Measurements from ENCODE around the gene CDK4.
A peak's percentile ranks its signal among the peaks of the same experiment; 100 is the strongest.
"Not testable (repeated sequence)": the region's sequence is repeated elsewhere in the genome, so short reads cannot be mapped to it uniquely, and the experiment has no call there.

The CDK4 gene

DNA sequence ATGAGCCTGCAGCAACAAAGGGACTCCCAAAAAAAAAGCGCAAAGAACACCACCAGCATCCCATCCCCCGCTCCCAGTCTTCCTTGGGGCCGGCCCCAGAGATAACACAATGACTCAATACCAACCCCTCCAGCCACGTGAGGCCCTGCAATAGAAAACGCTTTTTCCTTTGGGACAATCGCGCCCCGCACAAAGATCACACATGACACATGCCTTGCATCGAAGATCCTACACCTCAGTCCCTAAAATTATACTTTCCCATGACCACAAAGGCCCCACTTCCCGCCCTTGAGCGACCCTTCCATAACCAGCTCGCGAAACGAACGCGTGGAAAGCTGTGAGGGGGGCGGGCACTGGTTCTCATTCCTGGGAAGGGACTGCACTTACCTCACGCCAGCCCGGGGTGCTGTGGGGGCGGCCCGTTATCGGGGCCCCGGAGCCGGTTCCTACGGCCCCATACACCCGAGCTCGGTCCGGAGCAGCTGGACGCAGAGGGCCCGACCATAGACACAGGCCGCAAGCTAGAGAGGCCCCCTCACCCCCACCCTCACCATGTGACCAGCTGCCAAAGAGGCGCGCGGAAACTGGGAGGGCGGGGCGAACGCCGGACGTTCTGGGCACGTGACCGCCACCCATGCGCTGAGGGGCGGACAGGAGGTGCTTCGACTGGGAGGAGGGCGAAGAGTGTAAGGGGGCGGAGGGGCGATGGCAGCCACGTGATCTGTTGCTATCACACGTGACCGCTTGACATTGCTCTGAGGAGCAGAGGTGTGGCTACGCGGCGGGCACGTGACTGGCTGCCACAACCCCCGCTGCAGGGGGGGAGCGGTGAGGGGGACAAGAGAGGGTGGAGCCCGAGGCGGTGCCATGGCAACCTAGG is at the start of gene CDK4:
TSS of gene CDK4 (minus strand) at position 523 of the 880 bp plus-strand sequence. CDS start 593 bp downstream, outside the sequence.
- peak; percentile 97 for DNase-seq (ENCODE audit: low read depth in 2 of 2)

DNA sequence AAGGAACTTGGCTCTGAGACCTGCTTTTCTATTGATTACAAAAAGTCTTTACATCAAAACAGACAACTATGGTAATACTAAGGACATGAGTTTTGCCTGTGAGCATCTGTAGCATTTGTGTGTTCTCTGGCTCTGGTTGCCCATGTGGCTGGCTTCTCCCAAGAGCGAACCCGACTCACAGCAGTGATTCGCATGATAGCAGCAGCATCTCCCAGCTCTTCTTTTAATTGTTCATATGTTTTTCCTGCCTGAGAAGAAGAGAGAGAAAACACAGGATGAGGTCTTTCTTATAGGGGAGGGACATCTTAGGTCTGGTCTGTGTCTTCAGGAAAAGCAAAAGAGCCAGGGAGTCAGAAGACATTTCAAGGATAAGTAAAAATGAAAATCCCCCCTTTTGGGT is 48.9 kb upstream of the CDK4 start:
- DNase-seq (ENCODE audit: low read depth in 2 of 2), result no peak

DNA sequence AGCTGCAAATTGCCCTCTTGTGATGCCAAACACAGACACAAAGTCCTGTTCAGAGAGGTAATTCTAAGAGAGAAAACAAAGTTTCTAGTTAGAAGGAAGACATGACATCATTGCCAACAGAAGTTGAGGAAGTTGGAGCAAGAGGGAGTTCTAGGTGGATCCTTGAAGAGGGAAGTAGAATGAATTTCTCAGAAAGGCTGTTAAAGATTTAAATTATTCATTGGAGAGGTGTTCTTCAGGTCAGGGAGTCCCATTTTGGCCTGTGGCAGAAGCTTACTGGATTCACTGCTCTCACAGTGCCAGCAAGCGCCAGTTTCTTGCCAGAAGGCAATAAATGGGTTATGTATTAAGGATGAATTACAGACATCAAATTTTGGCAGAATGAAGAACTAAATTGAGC is 45.8 kb upstream of the CDK4 start:
- no peak for DNase-seq (ENCODE audit: low read depth in 2 of 2)

DNA sequence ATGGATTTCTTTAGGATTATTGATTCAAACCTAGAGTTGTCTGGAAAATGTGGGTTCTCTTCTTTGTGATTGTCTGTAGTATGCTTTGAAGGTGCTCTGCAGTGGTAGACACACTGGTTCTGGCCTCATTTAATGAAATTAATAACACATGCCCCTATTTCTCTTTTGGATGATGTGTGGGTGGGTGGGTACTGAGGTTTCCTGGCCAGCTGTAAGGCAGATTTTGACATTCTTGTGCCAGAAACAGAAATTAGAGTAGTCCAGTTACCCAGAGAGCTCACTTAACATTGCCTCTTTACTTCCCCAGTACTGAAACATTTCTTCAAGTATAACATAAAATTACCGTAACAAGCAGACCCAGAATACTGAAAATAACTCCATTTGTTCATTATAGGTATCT is 44.9 kb upstream of the CDK4 start:
- DNase-seq (ENCODE audit: low read depth in 2 of 2), result no peak

DNA sequence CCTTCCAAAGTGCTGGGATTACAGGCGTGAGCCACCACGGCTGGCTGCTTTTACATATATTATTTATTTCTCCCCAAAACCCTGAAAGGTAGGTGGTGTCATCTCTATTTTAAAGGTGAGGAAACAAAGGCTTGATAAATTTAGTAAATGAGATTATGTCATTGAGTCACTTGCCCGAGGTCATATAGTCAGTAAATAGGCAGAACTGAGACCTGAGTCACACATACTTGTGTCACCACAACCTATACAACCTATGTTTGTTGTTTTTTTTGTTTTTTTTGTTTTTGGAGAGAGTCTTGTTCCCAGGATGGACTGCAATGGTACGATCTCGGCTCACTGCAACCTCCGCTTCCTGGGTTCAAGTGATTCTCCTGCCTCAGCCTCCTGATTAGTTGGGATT is 43.2 kb upstream of the CDK4 start:
- no peak for DNase-seq (ENCODE audit: low read depth in 2 of 2)

DNA sequence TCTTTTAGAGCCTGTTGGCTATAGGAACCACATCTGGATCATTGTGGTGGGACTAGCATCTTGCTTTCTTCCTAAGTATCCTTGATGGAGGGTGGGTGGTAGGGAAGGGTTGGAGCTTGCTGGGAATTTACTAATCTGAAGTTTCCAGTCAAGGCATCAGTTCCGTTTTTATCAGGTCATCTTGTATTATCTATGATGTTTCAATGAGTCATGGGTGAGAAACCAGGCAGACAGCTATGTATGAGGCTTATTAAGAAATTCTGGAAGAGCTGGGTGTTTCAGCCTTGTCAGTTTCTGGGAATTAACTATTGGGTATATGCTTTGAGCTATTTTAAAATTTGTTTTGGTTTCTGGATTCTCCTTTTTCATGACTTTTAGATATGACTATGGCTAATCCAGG is 41.8 kb upstream of the CDK4 start:
- no peak for DNase-seq (ENCODE audit: low read depth in 2 of 2)

DNA sequence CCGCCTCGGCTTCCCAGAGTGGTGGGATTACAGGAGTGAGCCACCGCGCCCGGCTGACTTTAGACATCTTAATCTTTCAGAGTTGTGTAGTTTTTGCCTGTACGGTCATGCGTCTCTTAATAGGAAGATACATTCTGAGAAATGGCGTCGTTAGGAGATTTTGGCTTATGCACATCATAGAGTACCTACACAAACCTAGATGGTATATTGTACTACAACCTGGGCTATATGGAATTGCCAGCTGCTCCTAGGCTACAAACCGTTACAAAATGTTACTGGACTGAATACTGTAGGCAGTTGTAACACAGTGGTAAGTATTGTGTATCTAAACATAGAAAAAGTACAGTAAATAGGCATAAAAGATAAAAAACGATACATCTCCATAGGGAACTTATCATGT is 31.8 kb upstream of the CDK4 start:
- no peak for DNase-seq (ENCODE audit: low read depth in 2 of 2)

DNA sequence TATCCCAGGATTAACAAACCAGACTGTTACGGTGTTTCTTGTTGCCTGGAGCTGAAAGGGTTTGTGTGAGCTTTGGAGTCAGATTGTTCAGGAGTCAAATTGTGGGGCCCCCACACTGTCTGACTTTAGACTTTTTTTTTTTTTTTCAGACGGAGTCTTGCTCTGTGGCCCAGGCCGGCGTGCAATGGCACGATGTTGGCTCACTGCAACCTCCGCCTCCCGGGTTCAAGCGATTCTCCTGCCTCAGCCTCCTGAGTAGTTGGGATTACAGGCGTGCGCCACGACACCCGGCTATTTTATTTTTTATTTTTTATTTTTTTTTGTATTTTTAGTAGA is 31.3 kb upstream of the CDK4 start:
- no peak for DNase-seq (ENCODE audit: low read depth in 2 of 2)

DNA sequence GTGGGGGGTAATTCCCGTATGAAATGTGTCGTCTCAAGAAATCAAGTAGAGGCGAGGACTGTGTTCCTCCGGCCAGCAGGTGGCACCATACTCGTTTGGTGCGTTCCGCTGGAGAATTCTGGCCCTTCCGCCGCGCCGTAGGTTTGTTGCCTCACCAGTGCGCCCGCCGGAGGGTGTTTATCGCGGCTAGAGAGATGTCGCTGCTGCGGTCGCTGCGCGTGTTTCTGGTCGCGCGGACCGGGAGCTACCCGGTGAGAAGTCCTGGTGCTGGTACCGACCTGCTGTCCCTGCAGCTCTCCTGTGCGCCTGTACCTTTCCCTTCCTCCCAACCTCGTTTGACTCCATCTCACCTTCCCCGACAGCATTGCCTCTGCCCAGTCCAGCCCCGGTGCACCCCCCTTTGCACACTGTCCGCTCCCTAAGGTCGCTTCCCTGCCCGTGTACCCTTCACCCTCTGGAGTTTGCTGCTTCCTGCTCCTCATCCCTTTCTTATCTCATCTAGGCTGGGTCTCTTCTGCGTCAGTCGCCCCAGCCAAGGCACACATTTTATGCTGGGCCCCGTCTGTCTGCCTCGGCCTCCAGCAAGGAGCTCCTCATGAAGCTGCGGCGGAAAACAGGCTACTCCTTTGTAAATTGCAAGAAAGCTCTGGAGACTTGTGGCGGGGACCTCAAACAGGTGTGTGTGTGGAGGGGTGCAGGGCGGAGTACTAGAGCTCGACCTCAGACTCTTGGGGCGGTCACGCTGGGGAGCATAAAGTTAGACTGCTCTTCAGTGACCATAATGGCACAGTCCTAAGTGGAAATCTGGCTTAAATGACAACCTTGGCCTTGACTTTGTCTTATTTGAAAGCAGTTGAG is 30.7 kb upstream of the CDK4 start, which contains the start of gene TSFM:
TSS of gene TSFM (plus strand) at position 180 of the 858 bp plus-strand sequence. CDS start at position 195, 15 bp downstream.
- peak; percentile 94 to 97 for DNase-seq (ENCODE audit: low read depth in 2 of 2)

DNA sequence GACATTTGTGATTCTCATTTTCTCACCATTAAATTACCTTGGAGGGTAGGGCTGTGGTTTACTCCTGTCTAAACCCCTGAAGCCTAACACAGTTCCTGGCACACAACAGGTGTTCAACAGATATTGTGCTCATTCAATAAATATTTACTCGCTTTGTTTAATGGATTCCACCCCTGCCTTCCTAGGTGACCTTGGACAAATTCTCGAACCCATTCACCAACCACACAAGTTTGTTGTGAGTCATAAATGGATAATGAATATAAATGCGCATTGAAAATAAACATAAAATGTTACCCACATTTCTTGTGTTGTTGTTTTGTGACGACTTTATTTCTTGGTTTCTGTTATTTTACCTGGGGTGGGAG is 30.1 kb upstream of the CDK4 start:
- no peak for DNase-seq (ENCODE audit: low read depth in 2 of 2)

DNA sequence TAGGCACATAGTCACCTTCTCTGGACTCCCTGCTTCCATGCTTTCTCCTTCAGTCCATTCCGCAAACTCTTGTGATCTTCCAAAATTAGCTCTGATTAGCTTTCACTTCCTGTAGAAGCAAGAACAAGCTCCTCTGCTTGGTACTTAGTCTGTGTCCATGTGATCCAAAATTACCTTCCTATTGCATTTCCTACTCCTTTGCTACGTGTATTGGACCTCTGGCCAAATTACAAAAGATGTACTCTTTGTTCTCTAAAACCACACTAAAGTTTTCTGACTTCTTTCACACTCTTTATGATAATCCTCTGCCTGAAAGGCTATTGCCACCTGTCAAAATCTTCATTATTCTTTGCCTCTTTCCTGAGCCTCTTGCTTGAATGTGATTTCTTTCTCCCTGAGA is 29.7 kb upstream of the CDK4 start:
- DNase-seq (ENCODE audit: low read depth in 2 of 2), result no peak

DNA sequence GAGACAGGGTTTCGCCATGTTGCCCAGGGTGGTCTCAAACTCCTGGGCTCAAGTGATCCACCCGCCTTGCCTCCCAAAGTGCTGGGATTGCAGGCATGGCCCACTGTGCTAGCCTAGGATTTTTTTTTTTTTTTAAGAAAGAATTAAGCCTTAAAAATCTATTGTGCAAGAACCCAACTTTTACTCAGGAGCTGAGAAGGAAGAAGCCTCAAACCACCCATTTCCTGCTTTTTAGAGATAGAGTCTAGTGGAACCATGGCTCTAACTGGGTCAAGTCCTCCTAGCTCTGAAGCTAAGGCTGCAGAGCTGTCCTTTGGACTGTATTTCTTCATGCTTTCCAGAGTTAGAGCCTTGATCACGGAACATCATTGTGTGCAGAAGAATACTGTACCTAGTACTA is 29.1 kb upstream of the CDK4 start:
- DNase-seq (ENCODE audit: low read depth in 2 of 2), result no peak

DNA sequence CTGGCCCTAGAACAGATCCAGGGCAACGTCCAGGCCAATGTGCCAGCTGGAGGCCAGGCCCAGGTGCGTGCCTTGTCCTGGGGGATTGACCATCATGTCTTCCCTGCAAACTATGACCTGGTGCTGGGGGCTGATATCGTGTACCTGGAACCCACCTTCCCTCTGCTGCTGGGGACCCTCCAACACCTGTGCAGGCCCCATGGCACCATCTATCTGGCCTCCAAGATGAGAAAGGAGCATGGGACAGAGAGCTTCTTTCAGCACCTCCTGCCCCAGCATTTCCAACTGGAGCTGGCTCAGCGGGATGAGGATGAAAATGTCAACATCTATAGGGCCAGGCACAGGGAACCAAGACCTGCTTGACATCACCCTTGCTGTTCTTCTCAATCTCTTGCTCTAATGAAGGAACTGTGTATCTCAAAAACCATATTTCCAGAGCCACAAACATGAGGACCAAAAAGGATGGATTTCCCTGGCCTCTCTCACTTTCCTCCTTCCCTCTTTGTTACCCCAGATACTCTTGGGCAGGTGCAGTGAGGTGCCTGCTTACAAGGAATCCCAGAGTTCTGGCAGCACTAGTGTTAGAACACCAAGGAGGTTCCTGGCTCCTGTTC is 28.3 kb upstream of the CDK4 start:
- no peak for DNase-seq (ENCODE audit: low read depth in 2 of 2)

DNA sequence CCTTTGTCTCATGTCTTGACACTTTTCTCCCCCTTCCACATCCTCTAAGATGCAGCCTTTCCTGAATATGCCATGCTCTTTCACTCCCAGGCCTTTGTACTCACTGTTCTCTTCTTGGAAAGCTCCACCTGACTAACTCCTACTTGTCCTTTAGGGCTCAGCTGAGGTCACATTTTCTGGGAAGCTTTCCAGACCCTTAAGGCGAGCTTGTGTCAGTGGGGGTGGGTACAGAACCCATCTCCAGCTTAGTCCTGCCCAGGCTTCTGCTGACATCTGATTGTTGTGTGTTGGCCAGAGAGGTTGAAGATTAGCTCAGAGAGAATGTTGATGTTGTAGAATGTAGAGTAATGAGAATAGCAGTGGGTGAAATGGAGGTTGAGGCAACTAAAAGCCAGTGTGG is 27.6 kb upstream of the CDK4 start:
- DNase-seq (ENCODE audit: low read depth in 2 of 2), result no peak

DNA sequence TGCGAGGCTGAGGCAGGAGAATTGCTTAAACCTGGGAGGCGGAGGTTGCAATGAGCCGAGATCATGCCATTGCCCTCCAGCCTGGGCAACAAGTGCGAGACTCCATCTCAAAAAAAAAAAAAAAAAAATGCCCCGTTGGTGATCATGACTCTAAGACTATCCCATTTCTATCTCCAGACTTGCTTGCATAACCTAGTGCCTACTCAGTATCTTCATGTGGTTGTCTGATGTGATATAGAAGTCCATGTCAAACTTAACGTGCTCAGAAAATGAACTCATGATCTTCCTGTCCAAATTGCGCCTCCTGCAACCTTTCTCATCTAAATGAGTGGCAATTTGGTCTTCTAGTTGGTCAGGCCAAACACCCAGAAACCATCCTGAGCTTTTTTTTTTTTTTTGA is 25.8 kb upstream of the CDK4 start:
- no peak for DNase-seq (ENCODE audit: low read depth in 2 of 2)

DNA sequence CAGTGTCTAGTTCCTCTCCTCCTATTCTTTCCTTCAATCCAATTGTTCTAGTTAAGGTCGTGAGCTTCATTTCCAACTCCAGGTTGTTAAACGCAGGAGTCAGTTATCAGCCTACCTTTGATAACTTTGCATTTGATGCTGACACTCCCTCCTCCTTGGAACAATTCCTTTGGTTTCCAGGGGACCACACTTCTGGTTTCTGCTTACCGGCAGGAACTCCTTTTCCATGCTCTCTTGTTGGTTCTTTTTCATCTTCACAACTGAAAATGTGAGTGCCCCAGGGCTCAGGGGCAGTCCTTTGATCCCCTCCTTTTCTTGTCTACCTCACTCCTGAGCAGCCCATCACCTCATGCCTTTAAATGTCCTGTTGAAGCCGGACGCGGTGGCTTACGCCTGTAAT is 25.3 kb upstream of the CDK4 start:
- DNase-seq (ENCODE audit: low read depth in 2 of 2), result no peak

DNA sequence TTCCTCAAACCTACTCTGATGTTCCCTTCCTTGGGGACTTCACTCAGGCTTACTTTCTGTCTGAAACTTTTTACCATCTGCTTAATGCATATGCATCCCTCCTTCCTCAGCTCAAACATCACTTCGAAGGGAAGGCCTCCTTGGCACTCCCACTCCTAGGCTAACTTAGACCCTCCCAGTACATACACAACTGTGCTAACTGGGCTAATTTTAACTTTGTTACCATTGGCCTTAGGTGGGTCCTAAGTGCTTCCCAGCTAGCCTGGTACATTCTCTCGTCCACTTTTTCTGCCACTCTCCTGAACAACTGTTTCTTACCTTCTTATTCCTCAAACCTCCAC is 24.1 kb upstream of the CDK4 start:
- no peak for DNase-seq (ENCODE audit: low read depth in 2 of 2)

DNA sequence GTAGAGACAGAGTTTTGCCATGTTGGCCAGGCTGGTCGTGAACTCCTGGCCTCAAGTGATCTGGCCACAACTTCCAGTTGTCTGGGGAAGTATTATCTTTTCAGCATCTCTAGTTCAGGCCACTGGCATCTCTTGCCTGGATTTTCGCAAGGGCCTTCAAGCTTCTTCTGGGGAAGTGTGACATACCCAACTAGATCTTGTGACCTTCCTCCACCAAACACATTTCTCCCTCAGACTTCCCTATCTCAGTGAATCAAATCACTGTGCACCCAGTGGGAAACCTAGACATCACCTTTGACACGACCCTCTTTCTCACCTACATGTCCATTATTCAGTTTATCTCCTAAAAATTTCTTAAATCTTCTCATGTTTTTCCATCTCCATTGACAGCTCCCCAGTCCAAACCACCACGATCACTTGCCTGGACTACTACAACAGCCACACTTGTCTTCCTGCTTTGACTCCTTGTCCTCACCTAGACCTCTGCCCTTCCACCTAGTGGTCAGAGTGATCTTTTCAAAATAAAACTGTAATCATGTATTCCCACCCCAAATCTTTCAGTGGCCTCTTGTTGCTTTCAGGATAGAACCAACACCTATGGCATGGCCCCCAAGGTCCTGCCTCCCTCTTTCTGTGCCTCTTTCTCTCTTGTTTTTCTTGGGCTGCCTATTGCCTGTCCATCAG is 23.6 kb upstream of the CDK4 start:
- DNase-seq (ENCODE audit: low read depth in 2 of 2), result no peak

DNA sequence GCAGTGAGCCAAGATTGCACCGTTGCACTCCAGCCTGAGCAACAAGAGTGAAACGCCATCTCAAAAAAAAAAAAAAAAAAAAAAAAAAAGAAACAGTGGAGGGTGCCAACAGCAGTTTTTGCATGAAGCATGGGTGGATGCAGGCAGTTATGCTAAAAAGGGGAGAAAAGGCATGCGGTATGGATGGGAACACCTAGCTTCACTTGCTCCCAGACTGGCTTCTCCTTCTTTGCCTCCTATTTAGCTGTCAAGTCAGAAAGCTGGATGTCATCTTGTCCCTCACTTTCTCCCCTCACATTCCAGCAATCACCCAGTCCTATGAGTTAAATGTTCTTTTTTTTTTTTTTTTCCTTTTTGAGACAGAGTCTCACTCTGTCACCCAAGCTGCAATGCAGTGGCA is 22.9 kb upstream of the CDK4 start:
- no peak for DNase-seq (ENCODE audit: low read depth in 2 of 2)

DNA sequence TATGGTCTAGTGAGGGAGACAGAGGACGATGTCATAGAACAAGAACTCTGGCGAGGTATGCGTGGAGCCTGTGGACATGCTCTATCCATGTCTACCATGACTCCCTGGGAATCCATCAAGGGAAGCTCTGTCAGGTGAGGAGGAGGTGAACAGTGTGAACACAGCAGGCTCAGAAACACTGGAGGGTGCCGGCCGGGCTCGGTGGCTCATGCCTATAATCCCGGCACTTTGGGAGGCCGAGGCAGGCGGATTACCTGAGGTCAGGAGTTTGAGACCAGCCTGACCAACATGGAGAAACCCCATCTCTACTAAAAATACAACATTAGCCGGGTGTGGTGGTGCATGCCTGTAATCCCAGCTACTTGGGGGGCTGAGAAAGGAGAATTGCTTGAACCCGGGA is 22.5 kb upstream of the CDK4 start:
- not testable (repeated sequence) for DNase-seq (ENCODE audit: low read depth in 2 of 2)

DNA sequence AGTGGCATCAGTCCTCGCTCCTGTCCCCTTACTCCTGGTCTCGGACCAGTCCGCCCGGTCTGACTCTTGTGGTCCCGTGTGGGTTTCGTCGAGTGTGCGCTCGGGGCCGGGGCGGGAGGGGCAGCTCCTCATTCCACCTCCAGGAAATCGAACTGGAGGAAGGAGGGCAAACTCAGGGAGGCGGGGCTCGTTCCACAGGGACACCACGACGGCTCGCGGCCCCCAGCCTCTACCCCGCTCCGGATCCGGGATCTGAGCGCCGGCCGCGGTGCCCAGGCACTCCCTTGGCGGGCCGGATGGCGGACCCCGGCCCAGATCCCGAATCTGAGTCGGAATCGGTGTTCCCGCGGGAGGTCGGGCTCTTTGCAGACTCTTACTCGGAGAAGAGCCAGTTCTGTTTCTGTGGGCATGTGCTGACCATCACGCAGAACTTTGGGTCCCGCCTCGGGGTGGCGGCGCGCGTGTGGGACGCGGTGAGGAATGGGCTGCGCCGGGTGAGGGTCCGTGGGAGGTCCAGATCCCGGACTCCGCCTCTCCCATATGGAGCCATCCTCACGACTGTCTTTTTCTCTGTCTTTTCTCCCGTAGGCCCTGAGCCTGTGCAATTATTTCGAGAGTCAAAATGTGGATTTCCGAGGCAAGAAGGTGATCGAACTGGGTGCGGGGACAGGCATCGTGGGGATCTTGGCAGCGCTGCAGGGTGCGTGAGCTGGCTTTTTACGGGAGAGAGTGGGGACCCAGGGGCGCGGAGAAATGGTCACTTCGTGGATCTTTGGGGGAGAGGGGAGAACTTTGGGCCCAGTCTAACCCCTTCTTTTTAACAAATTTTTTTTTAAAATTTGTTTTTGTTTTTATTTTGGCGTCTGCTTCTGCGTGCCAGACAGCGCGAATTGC is 20.6 kb upstream of the CDK4 start, which contains the start of gene EEF1AKMT3:
TSS of gene EEF1AKMT3 (plus strand) at position 186 of the 894 bp plus-strand sequence. CDS start at position 297, 111 bp downstream.
- peak in 1 of 2 experiments; percentile 41 for DNase-seq (ENCODE audit: low read depth in 2 of 2)
